HG03521 (cell line): Measurements from ENCODE around the gene EDNRA.

ENCODE experiments used
- ATAC-seq: cut with Tn5 transposase; IDR thresholded peaks from one replicate; pipeline ENCODE4 v1.9.1; 2021; ENCODE audit warnings: mild to moderate bottlenecking, moderate library complexity; ENCODE audit not compliant: unreplicated experiment

Gene EDNRA

DNA sequence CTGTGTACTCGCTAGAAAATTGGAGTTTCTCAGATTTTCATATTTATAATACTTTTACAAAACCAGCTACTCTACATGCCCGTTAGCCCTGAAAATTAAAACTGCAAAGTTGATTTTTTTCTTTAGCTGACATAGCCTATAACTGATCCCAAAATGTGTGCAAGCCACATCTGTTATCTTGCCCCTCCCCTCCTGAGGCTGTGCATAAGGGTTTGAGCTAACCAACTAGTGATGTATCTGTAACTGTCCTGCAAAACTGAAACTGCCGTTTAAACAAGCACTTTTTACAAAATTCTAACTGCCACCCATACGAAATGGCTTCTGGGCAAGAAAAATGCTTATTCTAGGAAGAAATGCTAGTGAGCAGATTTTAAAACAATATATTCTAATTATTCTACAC, 59.1 kb downstream of the EDNRA start:
- no peak for ATAC-seq

- no peak for ATAC-seq
Observed at GRCh38 chr4:147542229-147542990, 61.5 kb downstream of the EDNRA start.

DNA sequence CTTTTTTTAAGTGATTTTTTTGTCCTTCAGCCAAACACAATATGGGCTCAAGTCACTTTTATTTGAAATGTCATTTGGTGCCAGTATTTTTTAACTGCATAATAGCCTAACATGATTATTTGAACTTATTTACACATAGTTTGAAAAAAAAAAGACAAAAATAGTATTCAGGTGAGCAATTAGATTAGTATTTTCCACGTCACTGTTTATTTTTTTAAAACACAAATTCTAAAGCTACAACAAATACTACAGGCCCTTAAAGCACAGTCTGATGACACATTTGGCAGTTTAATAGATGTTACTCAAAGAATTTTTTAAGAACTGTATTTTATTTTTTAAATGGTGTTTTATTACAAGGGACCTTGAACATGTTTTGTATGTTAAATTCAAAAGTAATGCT, 62.1 kb downstream of the EDNRA start:
- no peak for ATAC-seq

- no peak for ATAC-seq
Observed at GRCh38 chr4:147546349-147546748, 65.5 kb downstream of the EDNRA start.

- ATAC-seq: no peak
Observed at GRCh38 chr4:147547314-147548056, 66.6 kb downstream of the EDNRA start.

- ATAC-seq: no peak
Observed at GRCh38 chr4:147548256-147548655, 67.4 kb downstream of the EDNRA start.

- ATAC-seq: no peak
Observed at GRCh38 chr4:147550626-147551246, 69.8 kb downstream of the EDNRA start.

GRCh38 chr4:147560625-147561024, 79.7 kb downstream of the EDNRA start:
- ATAC-seq: no peak

DNA sequence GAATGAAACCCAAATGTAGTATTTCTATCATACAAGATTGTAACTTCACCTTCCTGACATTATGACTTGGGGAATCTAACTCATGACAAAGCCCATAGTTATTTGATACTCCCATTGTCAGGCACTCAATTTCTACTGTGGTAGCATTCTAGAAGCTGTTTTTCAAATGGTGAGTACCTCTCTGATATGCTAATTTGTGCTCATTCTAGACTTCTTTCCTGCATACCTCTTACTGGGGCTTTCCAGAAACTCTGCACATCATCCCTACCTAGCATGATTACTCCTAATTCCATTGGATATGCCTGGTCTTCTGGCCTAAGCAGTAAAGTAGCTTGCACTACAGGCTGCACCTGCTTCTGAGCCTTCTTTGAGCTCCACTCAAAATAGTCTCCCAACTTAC, 85.9 kb downstream of the EDNRA start:
- no peak for ATAC-seq

DNA sequence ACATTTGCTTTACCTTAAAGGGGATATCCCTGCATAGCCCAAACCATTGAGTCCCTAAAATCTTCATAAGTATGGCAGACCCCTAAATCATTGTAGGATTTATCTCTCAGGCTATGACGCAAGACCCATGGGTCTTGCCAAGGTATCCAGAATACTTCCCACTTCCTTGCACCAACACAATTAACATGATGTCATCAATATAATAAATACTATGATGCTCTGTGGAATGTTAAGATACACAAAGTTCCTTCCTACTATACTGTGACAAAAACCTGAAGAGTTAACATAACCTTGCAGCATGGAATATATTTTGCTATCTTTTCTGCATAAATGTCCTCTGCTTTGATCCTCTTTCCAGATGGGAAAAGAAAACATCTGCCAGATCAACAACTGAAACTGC, 86.4 kb downstream of the EDNRA start:
- ATAC-seq: no peak

DNA sequence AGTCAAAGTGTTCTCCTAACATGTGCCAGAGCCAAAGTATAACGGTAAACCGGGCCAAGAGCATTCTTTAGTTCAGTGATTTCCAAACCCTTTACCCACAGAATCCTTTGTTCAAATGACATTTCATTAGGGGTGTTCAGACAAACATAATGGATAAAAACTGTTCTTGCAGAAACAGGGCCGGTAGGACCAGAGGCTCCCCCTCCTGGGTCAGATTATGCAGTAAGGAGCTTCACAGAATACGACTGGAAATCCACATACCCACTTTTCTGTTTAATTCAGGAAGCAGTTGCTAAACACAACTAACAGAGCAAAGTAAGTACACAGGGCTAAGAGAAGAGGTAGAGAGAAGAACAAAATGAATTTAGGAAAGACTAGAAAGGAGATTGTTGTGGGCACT, 89.7 kb downstream of the EDNRA start:
- no peak for ATAC-seq

- no peak for ATAC-seq
Observed at GRCh38 chr4:147571036-147571770, 90.3 kb downstream of the EDNRA start.

GRCh38 chr4:147576084-147576483, 95.2 kb downstream of the EDNRA start:
- no peak for ATAC-seq

GRCh38 chr4:147578051-147578476, 97.2 kb downstream of the EDNRA start:
- ATAC-seq: no peak

DNA sequence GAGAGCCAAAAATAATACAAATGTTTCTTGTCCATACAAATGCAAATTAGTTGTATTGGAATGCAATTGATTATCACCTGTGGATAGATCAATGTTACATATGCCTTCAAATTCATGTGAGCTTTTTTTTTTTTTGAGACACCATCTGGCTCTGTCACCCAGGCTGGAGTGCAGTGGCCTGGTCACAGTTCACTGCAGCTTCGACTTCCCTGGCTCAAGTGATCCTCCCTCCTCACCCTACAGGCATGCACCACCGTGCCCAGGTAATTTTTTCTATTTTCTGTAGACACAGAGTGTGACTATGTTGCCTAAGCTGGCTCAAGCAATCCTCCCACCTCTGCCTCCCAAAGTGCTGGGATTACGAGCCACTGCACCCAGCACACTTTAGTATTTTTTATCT, 97.7 kb downstream of the EDNRA start:
- no peak for ATAC-seq

GRCh38 chr4:147580396-147580795, 99.5 kb downstream of the EDNRA start:
- no peak for ATAC-seq

DNA sequence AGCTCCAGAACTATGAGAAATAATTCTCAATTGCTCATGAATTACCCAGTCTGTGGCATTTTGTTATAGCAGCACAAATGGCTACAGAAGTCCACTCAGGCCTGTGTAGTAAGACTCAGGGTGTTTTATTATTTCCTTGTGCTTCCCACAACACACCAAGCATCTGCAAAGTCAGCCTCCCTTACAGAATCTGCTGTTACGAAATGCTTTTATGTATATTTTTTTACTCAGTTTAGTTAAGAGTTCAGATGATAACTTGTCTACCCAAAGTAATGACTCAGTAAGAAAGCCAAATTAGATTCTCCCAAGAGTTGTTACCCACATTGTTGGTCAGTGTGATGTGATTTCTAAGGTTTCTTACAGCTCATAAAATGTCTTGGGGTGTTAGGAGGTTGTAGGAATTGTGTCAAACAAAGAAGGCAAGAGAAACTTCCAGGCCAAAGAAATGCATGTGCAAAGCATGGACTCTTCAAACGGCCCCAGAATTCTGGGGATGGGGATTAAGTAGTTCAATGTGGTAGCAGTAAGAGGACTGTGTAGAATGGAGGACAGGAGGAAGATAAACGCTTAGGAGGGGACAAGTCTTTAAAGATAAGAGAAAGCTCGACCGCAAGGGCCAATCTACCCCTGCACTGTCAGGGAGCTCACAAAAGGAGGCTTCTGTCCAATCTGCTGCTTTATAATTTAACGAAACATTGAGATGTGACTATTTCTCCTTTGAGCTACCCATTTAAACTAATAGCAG, 100.9 kb downstream of the EDNRA start:
- no peak for ATAC-seq

- no peak for ATAC-seq
Observed at GRCh38 chr4:147582386-147583060, 101.6 kb downstream of the EDNRA start.

DNA sequence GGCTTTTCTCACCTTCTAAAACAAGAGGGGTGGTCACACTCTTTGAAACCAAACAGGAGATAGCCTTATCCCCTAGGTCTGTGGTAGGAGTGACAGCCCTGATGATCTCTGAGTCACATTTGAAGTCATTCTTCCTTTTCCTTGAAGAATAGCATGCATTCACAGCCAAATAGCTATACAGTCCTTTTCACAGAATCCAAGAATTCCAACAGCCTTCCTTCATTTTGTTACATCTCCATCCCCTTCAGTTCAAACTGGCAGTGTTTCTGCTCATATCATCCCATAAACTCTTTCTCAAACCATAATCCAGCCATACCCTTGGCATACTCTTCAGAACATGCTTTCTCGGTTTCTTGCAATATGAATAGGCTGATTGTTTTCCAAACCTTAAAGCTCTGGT, 103.0 kb downstream of the EDNRA start:
- ATAC-seq: no peak

GRCh38 chr4:147586032-147586431, 105.1 kb downstream of the EDNRA start:
- ATAC-seq: no peak
